ENCODE measurements around the gene TIAM2. TPM values are rescaled to one million over a fixed set of nuclear protein-coding genes. Genes with fewer than 3 reads are reported as not detected.

Gene TIAM2
- total RNA-seq, 1 donor, result 8.9 TPM

GRCh38 chr6:155274533-155274932, 279.4 kb downstream of the TIAM2 start:
- DNase-seq (ENCODE audit: low read depth), result peak; percentile 58
- TF ChIP-seq CTCF (IDR thresholded peaks at IDR 0.05; ENCODE audit: insufficient read depth, low read length), result no peak
- no peak overlapping the region for H3K4me3 ChIP-seq (ENCODE audit: low read depth, low read length)

GRCh38 chr6:155275808-155276480, 280.8 kb downstream of the TIAM2 start:
- no peak for TF ChIP-seq CTCF (IDR thresholded peaks at IDR 0.05; ENCODE audit: insufficient read depth, low read length)
- H3K4me3 ChIP-seq (ENCODE audit: low read depth, low read length), result no peak overlapping the region
- DNase-seq (ENCODE audit: low read depth), result peak; percentile 58

- no peak for TF ChIP-seq CTCF (IDR thresholded peaks at IDR 0.05; ENCODE audit: insufficient read depth, low read length)
- H3K4me3 ChIP-seq (ENCODE audit: low read depth, low read length), result no peak overlapping the region
- peak; percentile 8 for DNase-seq (ENCODE audit: low read depth)
Measured at GRCh38 chr6:155276638-155277037, 281.5 kb downstream of the TIAM2 start.

- DNase-seq (ENCODE audit: low read depth), result no peak
- no peak overlapping the region for H3K4me3 ChIP-seq (ENCODE audit: low read depth, low read length)
- no peak for TF ChIP-seq CTCF (IDR thresholded peaks at IDR 0.05; ENCODE audit: insufficient read depth, low read length)
Measured at GRCh38 chr6:155278319-155279049, 283.4 kb downstream of the TIAM2 start.

GRCh38 chr6:155284775-155285174, 289.7 kb downstream of the TIAM2 start:
- TF ChIP-seq CTCF (IDR thresholded peaks at IDR 0.05; ENCODE audit: insufficient read depth, low read length), result no peak
- H3K4me3 ChIP-seq (ENCODE audit: low read depth, low read length), result no peak overlapping the region
- no peak for DNase-seq (ENCODE audit: low read depth)

GRCh38 chr6:155287762-155288161, 292.6 kb downstream of the TIAM2 start:
- DNase-seq (ENCODE audit: low read depth), result no peak
- TF ChIP-seq CTCF (IDR thresholded peaks at IDR 0.05; ENCODE audit: insufficient read depth, low read length), result no peak
- H3K4me3 ChIP-seq (ENCODE audit: low read depth, low read length), result no peak overlapping the region
